ENCODE results near the gene TPI1.

Gene TPI1

GRCh38 chr12:6832125-6832524 lies 35.2 kb upstream of the TPI1 start:
- no peak for DNase-seq (ENCODE audit: low read depth, low spot score)
- H3K9ac ChIP-seq (ENCODE audit: insufficient read length): no peak overlapping the region
- peaks cover 5% of the 10 kb centered on the region; the same call in 1 of the 2 replicates for H3K36me3 ChIP-seq (ENCODE audit: insufficient read depth, low read length)
- no peak overlapping the region for H3K4me3 ChIP-seq
- H3K27ac ChIP-seq: no peak overlapping the region
- no peak for TF ChIP-seq POLR2AphosphoS5 (IDR thresholded peaks at IDR 0.05; ENCODE audit: borderline replicate concordance, low read depth, low read length)
- no peak for TF ChIP-seq EZH2 (IDR thresholded peaks at IDR 0.05)
- TF ChIP-seq FOXP2 (optimal IDR thresholded peaks at IDR 0.05; ENCODE audit: control extremely low read depth, extremely low read length, insufficient read depth): no peak
- no peaks in the 10 kb centered on the region for H3K9me3 ChIP-seq (ENCODE audit: low read depth, low read length)

- TF ChIP-seq FOXP2 (optimal IDR thresholded peaks at IDR 0.05; ENCODE audit: control extremely low read depth, extremely low read length, insufficient read depth) (no peak), POLR2AphosphoS5 (IDR thresholded peaks at IDR 0.05; ENCODE audit: borderline replicate concordance, low read depth, low read length) (no peak), EZH2 (IDR thresholded peaks at IDR 0.05) (no peak)
- Histone ChIP-seq H3K27ac (no peak overlapping the region), H3K9ac (ENCODE audit: insufficient read length) (no peak overlapping the region), H3K9me3 (ENCODE audit: low read depth, low read length) (no peaks in the 10 kb centered on the region), H3K36me3 (ENCODE audit: insufficient read depth, low read length) (peaks cover 5% of the 10 kb centered on the region; the same call in 1 of the 2 replicates), H3K4me3 (no peak overlapping the region)
- no peak for DNase-seq (ENCODE audit: low read depth, low spot score)
Measured at GRCh38 chr12:6833189-6833890, 34.0 kb upstream of the TPI1 start.

- H3K36me3 ChIP-seq (ENCODE audit: insufficient read depth, low read length): peaks cover 5% of the 10 kb centered on the region; the same call in 1 of the 2 replicates
- no peak for TF ChIP-seq EZH2 (IDR thresholded peaks at IDR 0.05)
- TF ChIP-seq POLR2AphosphoS5 (IDR thresholded peaks at IDR 0.05; ENCODE audit: borderline replicate concordance, low read depth, low read length): no peak
- no peak for TF ChIP-seq FOXP2 (optimal IDR thresholded peaks at IDR 0.05; ENCODE audit: control extremely low read depth, extremely low read length, insufficient read depth)
Measured at GRCh38 chr12:6834254-6834653, 33.1 kb upstream of the TPI1 start.

GRCh38 chr12:6834873-6835272 lies 32.5 kb upstream of the TPI1 start:
- TF ChIP-seq EZH2 (IDR thresholded peaks at IDR 0.05) (no peak), POLR2AphosphoS5 (IDR thresholded peaks at IDR 0.05; ENCODE audit: borderline replicate concordance, low read depth, low read length) (no peak)
- no peak for DNase-seq (ENCODE audit: low read depth, low spot score)
- peaks cover 5% of the 10 kb centered on the region; the same call in 1 of the 2 replicates for H3K36me3 ChIP-seq (ENCODE audit: insufficient read depth, low read length)

More at GRCh38 chr12:6834254-6834653, 33.1 kb upstream of the TPI1 start:
- no peaks in the 10 kb centered on the region for H3K9me3 ChIP-seq (ENCODE audit: low read depth, low read length)
- H3K27ac ChIP-seq: no peak overlapping the region
- H3K9ac ChIP-seq (ENCODE audit: insufficient read length): no peak overlapping the region
- no peak overlapping the region for H3K4me3 ChIP-seq
- no peak for DNase-seq (ENCODE audit: low read depth, low spot score)

GRCh38 chr12:6836851-6837250 lies 30.5 kb upstream of the TPI1 start:
- Histone ChIP-seq H3K9ac (ENCODE audit: insufficient read length) (no peak overlapping the region), H3K4me3 (no peak overlapping the region), H3K9me3 (ENCODE audit: low read depth, low read length) (no peaks in the 10 kb centered on the region), H3K27ac (no peak overlapping the region), H3K36me3 (ENCODE audit: insufficient read depth, low read length) (peaks cover 2% of the 10 kb centered on the region; the same call in 1 of the 2 replicates)
- TF ChIP-seq FOXP2 (optimal IDR thresholded peaks at IDR 0.05; ENCODE audit: control extremely low read depth, extremely low read length, insufficient read depth) (no peak), POLR2AphosphoS5 (IDR thresholded peaks at IDR 0.05; ENCODE audit: borderline replicate concordance, low read depth, low read length) (no peak), EZH2 (IDR thresholded peaks at IDR 0.05) (no peak)
- no peak for DNase-seq (ENCODE audit: low read depth, low spot score)

More at GRCh38 chr12:6834873-6835272, 32.5 kb upstream of the TPI1 start:
- Histone ChIP-seq H3K9ac (ENCODE audit: insufficient read length) (no peak overlapping the region), H3K4me3 (no peak overlapping the region), H3K27ac (no peak overlapping the region), H3K9me3 (ENCODE audit: low read depth, low read length) (no peaks in the 10 kb centered on the region)

- no peaks in the 10 kb centered on the region for H3K9me3 ChIP-seq (ENCODE audit: low read depth, low read length)
- no peak overlapping the region for H3K9ac ChIP-seq (ENCODE audit: insufficient read length)
- no peak for TF ChIP-seq FOXP2 (optimal IDR thresholded peaks at IDR 0.05; ENCODE audit: control extremely low read depth, extremely low read length, insufficient read depth)
- TF ChIP-seq POLR2AphosphoS5 (IDR thresholded peaks at IDR 0.05; ENCODE audit: borderline replicate concordance, low read depth, low read length): no peak
- no peak for TF ChIP-seq EZH2 (IDR thresholded peaks at IDR 0.05)
- no peaks in the 10 kb centered on the region; the same call in 1 of the 2 replicates for H3K36me3 ChIP-seq (ENCODE audit: insufficient read depth, low read length)
- no peak for DNase-seq (ENCODE audit: low read depth, low spot score)
- no peak overlapping the region for H3K27ac ChIP-seq
- H3K4me3 ChIP-seq: no peak overlapping the region
Measured at GRCh38 chr12:6837370-6838060, 29.8 kb upstream of the TPI1 start.

- H3K4me3 ChIP-seq: no peak overlapping the region
- H3K9me3 ChIP-seq (ENCODE audit: low read depth, low read length): no peaks in the 10 kb centered on the region
- H3K9ac ChIP-seq (ENCODE audit: insufficient read length): no peak overlapping the region
Measured at GRCh38 chr12:6838854-6839253, 28.5 kb upstream of the TPI1 start.

GRCh38 chr12:6839482-6840201 lies 27.7 kb upstream of the TPI1 start:
- no peak for DNase-seq (ENCODE audit: low read depth, low spot score)
- H3K9ac ChIP-seq (ENCODE audit: insufficient read length): no peak overlapping the region
- H3K4me3 ChIP-seq: no peak overlapping the region
- no peak for TF ChIP-seq POLR2AphosphoS5 (IDR thresholded peaks at IDR 0.05; ENCODE audit: borderline replicate concordance, low read depth, low read length)
- TF ChIP-seq EZH2 (IDR thresholded peaks at IDR 0.05): no peak
- no peak for TF ChIP-seq FOXP2 (optimal IDR thresholded peaks at IDR 0.05; ENCODE audit: control extremely low read depth, extremely low read length, insufficient read depth)
- H3K9me3 ChIP-seq (ENCODE audit: low read depth, low read length): no peaks in the 10 kb centered on the region
- H3K27ac ChIP-seq: no peak overlapping the region
- H3K36me3 ChIP-seq (ENCODE audit: insufficient read depth, low read length): no peaks in the 10 kb centered on the region; the same call in 1 of the 2 replicates

More at GRCh38 chr12:6838854-6839253, 28.5 kb upstream of the TPI1 start:
- H3K27ac ChIP-seq: no peak overlapping the region
- no peak for TF ChIP-seq EZH2 (IDR thresholded peaks at IDR 0.05)
- no peak for TF ChIP-seq FOXP2 (optimal IDR thresholded peaks at IDR 0.05; ENCODE audit: control extremely low read depth, extremely low read length, insufficient read depth)
- TF ChIP-seq POLR2AphosphoS5 (IDR thresholded peaks at IDR 0.05; ENCODE audit: borderline replicate concordance, low read depth, low read length): no peak
- H3K36me3 ChIP-seq (ENCODE audit: insufficient read depth, low read length): no peaks in the 10 kb centered on the region; the same call in 1 of the 2 replicates
- no peak for DNase-seq (ENCODE audit: low read depth, low spot score)

Data from SK-N-MC (cell line).